ENCODE measurements around the gene MATN3.

MATN3 gene

DNA sequence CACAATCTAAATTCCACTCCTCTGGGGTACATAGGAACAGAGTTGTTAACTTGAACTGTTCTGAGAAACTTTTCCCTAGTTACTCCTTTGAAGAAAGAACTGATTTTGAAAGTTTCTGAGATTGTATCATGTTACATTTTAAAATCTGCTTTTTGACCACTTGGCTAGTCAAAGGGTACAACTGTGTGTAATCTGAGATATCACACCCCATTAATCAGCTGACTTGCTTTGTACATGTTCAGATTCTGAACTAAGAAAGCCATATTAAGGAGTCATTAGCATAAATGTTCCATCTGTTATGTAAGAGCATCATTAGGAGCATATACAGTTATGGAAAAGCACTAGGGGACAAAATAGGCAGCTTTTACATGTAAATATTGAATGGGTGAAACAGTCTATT is 18.7 kb downstream of the MATN3 start:
- TF ChIP-seq, protein P1, sequence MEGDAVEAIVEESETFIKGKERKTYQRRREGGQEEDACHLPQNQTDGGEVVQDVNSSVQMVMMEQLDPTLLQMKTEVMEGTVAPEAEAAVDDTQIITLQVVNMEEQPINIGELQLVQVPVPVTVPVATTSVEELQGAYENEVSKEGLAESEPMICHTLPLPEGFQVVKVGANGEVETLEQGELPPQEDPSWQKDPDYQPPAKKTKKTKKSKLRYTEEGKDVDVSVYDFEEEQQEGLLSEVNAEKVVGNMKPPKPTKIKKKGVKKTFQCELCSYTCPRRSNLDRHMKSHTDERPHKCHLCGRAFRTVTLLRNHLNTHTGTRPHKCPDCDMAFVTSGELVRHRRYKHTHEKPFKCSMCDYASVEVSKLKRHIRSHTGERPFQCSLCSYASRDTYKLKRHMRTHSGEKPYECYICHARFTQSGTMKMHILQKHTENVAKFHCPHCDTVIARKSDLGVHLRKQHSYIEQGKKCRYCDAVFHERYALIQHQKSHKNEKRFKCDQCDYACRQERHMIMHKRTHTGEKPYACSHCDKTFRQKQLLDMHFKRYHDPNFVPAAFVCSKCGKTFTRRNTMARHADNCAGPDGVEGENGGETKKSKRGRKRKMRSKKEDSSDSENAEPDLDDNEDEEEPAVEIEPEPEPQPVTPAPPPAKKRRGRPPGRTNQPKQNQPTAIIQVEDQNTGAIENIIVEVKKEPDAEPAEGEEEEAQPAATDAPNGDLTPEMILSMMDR (IDR thresholded peaks at IDR 0.05; ENCODE audit: control extremely low read depth, extremely low read depth, low read depth, missing control alignments) = no peak
- POLR2A ChIA-PET = interaction anchor here (0.6 kb wide), 1 partner anchor 195 kb away, joined by 3 read pairs; no protein-coding TSS in a partner anchor
- no peak for DNase-seq (ENCODE audit: extremely low spot score)
- CTCF ChIA-PET = interaction anchor here (0.9 to 1.4 kb wide), 4 partner anchors 12 to 50 kb away, joined by 3 to 5 read pairs (median 4); no protein-coding TSS in a partner anchor

DNA sequence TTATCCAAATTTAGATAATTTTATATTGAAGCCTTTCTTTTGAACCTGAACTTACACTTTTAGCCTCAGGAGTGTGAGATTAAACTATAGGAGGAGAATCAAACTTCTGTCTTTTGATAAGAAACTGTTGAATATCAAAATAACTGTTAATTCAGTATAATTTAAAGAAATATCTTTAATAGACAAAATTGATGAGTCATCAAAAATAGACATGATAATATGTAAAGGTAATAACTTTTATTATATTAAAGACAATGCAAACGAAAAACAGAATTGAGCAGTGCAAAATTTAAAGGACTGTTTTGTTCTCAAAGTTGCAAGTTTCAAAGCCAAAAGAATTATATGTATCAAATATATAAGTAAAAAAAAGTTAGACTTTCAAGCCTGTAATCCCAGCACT is 20.6 kb downstream of the MATN3 start:
- TF ChIP-seq, protein P1 (IDR thresholded peaks at IDR 0.05; ENCODE audit: control extremely low read depth, extremely low read depth, low read depth, missing control alignments) = no peak
- CTCF ChIA-PET = interaction anchor here (1.3 kb wide), 1 partner anchor 23 kb away, joined by 4 read pairs; no protein-coding TSS in a partner anchor
- POLR2A ChIA-PET = no interaction called here
- no peak for DNase-seq (ENCODE audit: extremely low spot score)

DNA sequence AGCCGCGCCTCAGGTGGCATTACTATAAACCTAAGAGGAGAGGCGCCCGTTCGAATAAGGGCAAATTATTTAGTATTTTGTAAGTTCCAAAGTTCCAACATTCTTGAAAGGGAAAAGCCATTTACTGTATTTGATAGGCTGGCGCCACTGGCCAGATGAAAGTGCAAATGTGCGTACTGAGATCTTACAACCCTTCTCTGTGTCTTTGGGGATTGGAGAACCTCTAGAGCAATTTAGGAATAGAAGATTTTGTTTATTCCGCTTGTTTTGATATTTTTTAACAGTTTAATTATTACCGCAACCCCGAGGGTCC is 22.1 kb downstream of the MATN3 start:
- ChIA-PET CTCF (interaction anchor here (1.3 to 1.8 kb wide), 4 partner anchors 11 to 25 kb away, joined by 3 to 9 read pairs (median 4); no protein-coding TSS in a partner anchor), POLR2A (no interaction called here)
- TF ChIP-seq, protein P1 (IDR thresholded peaks at IDR 0.05; ENCODE audit: control extremely low read depth, extremely low read depth, low read depth, missing control alignments) = no peak
- no peak for DNase-seq (ENCODE audit: extremely low spot score)

DNA sequence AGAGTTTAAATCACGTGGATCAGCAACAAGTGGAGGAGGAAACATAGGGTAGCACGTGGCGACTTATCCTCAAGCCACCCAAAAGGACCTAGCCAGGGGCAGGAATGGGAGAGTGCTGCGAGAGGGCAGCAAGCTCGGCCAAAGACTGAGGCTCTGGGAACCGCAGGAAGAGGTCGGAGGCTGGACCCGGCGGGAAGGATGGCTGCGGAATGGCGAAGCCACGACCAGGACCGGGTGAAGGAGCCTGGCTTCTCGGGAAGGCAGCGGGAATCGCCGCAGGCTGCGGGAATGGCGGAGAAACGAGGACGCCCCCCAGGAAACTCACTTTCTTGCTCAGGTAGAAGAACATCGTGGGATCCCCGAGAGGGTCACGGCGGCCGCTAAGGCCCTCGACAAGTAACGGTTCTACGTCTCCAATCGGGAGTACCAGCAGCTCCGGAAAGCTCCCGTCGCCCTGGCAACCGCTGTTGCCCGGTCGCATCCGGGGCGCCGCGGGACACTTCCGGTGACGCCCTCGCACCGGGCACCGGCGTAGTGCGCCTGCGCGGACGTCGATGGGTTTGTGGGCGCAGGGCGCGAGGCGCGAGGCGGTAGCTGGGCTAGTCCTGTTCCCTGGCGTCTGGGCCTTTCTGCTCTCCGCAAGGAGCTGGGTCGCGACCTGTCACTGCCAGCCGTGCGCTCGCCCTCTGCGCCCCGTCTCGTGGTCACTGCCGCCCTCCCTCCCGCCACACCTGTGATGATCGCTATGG is 22.6 kb downstream of the MATN3 start, which contains the start of gene WDR35:
TSS of gene WDR35 (minus strand) at position 439 of the 749 bp plus-strand sequence. CDS start at position 349, 90 bp downstream.
- POLR2A ChIA-PET = no interaction called here
- peak; percentile 98 for DNase-seq (ENCODE audit: extremely low spot score)
- CTCF ChIA-PET = interaction anchor here (1.3 to 1.8 kb wide), 4 partner anchors 12 to 26 kb away, joined by 3 to 9 read pairs (median 4); no protein-coding TSS in a partner anchor
- TF ChIP-seq, protein P1 (IDR thresholded peaks at IDR 0.05; ENCODE audit: control extremely low read depth, extremely low read depth, low read depth, missing control alignments) = no peak

DNA sequence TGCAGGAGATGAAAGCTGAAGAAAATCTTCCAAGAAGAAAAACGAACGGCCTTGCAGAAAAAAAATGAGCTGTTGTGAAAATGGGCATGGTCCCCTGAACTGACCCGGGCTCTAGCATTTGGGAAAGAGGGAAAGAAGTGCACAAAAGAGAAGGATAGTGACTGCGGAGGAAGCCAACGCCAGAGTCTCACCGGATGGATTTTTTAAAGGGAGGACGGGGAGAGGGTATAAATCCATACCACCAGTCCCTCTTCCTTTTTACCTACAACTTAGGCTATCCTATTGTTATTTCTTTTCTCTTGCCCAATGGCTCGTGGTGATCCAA is 23.2 kb downstream of the MATN3 start:
- ChIA-PET CTCF (interaction anchor here (1.3 to 1.8 kb wide), 6 partner anchors 12 to 101 kb away, joined by 3 to 9 read pairs (median 4); no protein-coding TSS in a partner anchor), POLR2A (no interaction called here)
- no peak for DNase-seq (ENCODE audit: extremely low spot score)
- TF ChIP-seq, protein P1 (IDR thresholded peaks at IDR 0.05; ENCODE audit: control extremely low read depth, extremely low read depth, low read depth, missing control alignments) = no peak

DNA sequence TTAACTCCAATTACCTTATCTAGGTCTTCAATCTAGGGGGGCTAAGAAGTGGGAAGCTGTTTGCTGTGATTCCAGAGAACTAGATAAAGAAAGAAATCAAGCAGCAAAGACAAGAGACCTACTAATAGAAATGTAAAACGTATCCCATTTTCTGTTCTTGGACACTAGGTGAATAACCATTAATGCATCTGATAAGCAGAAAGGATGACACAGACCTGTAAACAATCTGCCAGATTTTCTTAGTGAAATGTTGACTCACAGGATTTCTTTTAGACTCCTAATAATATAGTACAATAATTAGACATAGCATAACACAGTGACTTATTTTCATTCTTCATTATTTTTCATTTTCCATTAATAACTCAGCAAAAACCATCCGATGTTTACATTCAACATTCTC is 23.9 kb downstream of the MATN3 start:
- ChIA-PET POLR2A (no interaction called here), CTCF (interaction anchor here (0.8 to 1.8 kb wide), 10 partner anchors 11 to 117 kb away, joined by 3 to 10 read pairs (median 4); no protein-coding TSS in a partner anchor)
- no peak for DNase-seq (ENCODE audit: extremely low spot score)
- TF ChIP-seq, protein P1 (IDR thresholded peaks at IDR 0.05; ENCODE audit: control extremely low read depth, extremely low read depth, low read depth, missing control alignments) = no peak

Data from GM10248 (cell line).